SHP77 (cell line): Measurements from ENCODE around the gene ZNF444.
"Not testable (repeated sequence)": the region's sequence is repeated elsewhere in the genome, so short reads cannot be mapped to it uniquely, and the experiment has no call there.

Experiments
- DNase-seq, 2 experiments: peaks; one replicate each; lab custom pipeline; 2025; lab: John Stamatoyannopoulos, UW

The ZNF444 gene

DNA sequence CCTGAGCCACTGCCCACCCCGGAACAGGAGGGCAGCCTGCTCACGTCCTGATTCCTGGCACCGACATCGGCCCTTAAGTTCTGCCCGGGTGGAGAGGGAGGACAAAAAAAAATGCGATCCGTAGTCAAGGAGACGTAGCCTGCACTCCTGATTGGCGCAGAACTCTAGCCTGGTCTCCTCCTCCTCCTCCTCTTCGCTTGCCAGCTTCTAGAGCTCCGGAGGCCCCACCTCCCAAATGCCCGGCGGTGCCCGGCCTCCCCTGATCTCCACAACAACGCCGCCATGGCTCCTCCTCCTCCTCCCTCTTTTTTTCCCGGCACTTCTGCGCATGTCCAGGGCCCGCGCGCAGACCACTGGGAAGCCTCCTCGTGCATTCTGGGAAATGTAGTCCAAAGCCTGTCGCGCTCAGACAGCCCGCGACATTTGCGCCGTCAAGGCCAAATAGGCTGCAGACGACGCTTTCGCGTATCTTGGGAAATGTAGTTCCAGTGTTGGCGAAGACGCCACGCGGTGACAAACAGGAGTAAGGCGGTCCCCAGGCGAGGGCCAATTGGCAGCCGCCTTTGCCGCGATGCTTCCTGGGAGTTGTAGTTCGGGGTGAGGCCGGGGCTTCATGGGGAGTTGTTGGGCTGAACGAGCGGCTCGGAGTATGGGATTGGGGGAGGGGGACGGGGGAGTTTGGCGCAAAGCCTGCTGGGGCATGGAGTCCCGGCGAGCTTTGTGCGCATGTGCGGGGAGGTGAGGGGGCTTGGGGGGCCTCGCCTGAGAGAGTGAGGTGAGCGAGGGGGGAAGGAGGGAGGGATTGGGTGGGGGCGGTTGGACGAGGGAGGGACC is at the start of gene ZNF444:
TSS of gene ZNF444 (plus strand) at position 705 of the 834 bp plus-strand sequence. CDS start 5,625 bp downstream, outside the sequence.
- DNase-seq, result peak; percentile 99

DNA sequence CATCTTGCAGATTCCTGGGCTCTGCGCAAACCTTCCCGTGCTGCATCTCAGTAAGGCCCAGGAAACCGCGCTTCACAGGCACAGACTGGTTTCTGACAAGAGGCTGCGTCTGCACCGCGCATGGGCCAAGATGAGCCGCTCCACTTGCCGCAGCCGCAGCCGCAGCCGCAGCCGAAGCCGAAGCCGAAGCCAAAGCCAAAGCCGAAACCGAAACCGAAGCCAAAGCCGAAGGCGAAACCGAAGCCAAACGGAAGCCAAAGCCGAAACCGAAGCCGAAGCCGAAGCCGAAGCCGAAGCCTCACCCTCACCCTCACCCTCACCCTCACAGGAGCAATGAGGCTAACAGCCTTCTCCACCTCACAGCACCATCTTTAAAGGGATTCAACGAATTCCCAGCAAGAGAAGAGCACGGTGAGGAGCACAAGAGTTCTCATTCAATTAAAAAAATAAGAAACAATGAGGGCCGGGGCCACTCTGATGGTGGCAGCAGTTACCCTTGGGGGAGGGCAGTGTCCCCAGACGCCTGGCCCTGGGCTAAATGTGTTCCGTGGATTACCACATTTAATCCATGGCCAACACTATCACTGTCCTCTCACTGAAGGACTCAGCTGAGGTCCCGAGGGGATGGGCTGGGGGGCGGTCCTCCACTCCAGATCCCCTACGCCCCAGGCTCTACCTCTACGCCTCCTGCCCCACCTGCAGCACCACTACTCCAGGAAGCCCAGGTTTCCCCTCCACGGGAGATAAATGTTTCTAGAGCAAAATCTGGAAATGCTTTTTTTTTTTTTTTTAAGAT is 49.1 kb upstream of the ZNF444 start:
- DNase-seq, result no peak

DNA sequence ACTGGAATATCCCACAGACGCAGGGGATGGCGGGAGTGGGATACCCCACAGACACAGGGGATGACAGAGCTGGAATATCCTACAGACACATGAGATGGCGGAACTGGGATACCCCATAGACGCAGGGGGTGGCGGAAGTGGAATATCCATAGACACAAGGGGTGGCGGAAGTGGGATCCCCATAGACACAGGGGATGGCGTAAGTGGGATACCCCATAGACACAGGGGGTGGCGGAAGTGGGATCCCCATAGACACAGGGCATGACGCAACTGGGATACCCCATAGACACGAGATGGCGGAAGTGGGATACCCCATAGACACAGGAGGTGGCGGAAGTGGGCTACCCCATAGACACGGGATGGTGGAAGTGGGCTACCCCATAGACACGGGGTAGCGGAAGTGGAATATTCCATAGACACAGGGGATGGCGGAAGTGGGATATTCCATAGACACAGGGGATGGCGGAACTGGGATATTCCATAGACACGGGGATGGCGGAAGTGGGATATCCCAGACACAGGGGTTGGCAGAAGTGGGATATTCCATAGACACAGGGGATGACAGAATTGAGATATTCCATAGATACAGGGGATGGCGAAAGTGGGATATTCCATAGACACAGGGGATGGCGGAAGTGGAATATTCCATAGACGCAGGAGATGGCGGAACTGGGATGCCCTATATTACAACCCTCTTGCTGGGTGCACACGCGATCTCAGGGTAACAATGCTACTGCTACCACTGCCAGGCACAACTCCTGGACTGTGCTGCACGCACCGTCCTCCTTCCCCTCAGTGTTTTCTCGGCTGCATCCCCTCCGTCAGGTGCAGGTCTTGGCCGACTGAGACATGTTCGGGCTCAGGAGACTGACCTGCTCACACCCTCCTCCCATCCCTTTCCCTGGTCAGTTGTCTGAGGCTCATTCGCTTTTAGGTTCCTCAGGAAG is 48.1 kb upstream of the ZNF444 start:
- no peak for DNase-seq

DNA sequence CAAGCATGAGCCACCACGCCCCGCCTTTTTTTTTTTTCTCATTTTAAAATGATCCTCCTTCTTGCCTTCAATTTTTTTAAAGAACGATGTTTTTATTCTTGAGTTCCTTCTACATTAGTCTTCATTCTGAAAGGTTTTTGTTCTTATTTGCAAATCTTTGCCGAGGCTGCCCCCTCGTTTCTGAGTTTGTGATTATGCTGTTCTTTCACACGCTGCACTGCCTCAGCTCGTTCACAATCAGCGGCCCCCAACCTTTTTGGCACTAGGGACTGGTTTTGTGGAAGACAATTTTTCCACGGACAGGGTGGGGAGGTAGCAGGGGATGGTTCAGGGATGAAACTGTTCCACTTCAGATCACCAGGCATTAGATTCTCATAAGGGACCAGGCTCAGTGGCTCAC is 46.6 kb upstream of the ZNF444 start:
- no peak for DNase-seq

DNA sequence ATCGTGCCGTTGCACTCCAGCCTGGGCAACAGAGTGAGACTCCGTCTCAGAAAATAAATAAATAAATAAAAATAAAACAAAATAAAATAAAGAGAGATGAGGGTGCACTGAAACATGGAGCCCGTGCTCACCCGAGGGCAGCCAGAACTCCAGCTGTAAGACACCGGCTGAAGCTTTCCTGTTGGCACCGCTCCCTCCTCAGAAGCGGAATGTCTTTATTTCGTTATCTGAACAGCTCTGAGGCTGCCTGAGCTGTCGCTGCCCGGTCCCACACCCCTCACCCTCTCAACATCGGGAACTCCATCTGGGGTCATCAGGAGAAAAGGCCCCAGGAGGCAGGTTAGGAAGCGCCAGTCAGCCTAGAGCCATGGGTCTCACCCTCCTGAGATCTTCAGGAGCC is 44.4 kb upstream of the ZNF444 start:
- no peak for DNase-seq

DNA sequence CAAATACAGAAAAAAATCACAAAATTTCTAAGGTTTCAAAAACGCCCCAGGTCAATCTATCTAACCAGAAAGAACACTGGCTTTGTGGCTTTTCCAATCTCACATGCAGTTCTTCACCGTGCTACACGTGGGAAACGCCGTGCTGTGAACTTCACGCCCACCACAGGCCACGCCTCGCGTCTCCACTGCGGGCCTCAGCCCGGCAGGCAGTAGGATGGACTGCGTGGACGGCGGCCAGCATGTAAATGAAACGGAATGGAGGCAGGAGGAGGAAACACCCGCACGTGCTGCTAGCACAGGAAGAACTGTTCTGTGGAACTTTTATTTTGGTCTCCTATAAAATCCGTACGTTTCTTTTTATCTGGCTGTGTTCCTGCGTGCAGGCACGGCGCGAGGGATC is 43.8 kb upstream of the ZNF444 start:
- no peak for DNase-seq

DNA sequence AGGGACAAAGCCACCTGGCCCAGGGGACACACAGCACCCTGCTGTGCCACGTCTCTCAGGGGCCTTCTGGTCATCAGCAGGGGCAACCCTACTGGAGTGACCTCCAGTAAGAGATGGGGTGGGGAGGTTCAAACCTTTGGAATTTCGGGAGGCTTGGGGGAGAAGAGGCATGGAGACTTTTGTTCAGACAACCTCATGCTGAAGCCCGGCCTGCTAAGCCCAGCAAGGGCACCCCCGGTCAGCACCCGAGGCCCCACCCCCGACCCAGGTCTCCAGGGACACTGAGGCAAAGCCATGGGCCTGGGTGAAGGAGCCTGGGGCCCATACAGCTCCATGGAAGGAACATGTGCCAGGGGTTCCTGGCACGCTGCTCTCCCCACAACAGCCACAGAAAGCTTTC is 43.3 kb upstream of the ZNF444 start:
- no peak for DNase-seq

DNA sequence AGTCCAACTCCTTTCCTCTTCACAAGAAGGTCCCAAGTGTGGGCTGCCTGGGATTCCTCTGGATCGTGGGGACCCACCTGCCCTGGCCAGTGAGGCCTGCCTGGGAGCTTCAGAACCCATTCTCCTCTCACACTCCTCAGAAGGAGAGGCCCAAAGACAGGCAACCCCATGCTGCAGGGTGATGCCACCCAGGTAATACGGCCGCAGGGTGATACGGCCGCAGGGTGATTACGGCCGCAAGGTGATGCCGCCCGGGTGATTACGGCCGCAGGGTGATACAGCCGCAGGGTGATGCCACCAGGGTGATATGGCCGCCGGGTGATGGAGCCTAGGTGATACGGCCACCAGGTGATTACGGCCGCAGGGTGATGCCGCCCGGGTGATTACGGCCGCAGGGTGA is 42.9 kb upstream of the ZNF444 start:
- not testable (repeated sequence) for DNase-seq

DNA sequence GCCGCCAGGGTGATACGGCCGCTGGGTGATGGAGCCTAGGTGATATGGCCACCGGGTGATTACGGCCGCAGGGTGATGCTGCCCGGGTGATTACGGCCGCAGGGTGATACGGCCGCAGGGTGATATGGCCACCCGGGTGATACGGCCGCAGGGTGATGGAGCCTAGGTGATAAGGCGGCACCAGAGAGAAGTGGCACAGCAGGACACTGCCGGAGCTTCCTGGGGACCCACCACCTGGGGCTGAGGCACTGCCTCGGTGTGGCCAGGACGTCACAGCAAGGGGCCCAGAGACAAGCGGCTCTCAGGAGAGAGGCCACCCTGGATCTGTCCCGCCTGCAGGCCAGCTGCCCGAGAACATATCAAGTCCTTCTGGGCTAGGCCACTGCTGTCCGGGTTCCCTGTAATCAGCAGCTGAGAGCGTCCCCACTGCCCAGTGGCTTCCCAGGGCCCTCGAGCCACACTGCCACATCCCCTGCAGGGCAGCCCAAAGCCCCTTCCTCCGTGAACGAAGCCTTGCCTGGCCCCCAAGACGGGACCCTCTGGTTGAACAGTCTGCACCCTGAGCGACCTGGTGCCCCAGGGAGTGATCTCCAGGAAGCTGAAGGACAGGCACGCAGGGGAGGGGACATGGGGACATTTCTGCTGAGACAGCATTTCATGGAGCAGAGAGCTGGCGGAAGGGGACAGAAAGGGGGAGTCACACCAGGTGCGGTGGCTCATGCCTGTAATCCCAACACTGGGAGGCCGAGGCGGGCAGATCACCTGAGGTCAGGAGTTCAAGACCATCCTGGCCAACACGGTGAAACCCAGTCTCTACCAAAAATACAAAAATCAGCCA is 42.1 kb upstream of the ZNF444 start:
- DNase-seq, result no peak

DNA sequence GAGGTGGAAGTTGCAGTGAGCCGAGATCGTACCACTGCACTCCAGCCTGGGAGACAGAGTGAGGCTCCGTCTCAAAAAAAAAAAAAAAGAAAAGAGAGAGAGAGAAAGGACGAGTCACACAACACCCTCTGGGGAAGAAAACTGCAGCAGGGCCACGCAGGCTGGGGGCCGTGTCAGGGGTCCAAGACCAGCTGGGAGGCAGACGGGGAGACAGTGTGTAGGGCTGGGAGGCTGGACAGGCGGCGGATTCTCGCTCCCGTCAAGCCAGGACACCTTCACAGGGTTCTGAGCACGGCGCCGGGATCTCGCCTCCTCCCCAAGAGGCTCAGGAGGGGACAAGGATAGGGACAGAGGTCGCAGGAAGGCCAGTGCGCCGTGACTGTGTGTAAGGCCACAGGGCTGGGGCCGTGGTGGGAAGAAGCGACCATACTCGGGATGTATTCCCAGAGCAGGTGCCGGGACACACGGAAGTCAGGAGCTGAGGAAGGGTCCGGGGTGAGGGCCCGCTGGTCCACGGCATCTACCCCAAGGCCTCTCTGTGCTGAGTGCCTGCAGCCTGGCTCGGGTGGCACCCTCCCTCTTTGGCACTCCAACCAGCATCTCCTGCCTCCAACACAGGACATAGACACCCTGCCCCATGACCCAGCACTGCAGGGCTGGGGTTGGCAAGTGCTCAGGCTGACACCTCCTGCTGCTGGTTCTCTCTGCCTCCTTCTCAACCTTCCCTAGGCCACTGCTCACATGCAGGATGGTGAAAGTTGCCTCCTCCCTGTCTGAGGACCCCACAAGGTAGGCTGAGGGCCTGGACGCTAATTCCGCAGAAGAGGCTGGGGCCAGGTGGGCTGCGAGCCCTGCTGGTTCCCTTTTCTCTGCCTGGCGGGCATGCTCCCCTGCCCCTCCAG is 41.2 kb upstream of the ZNF444 start:
- no peak for DNase-seq

DNA sequence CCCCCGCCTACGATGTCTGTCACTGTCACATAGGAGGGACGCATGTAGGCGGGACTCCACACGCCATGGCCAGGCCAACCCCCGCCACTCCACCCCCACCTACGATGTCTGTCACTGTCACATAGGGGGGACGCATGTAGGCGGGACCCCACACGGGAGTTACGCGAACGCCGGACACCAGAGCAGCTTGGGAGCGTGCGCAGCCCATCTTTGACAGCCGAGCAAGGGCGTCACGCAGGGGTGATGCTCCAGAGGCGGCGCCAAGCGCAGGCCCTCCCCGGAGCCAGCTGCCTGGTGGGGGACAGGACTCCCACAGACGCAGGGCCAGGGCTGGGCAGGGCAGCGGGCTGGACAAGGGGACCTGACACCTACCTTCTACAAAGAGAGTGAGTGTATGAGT is 40.0 kb upstream of the ZNF444 start:
- DNase-seq, result no peak

DNA sequence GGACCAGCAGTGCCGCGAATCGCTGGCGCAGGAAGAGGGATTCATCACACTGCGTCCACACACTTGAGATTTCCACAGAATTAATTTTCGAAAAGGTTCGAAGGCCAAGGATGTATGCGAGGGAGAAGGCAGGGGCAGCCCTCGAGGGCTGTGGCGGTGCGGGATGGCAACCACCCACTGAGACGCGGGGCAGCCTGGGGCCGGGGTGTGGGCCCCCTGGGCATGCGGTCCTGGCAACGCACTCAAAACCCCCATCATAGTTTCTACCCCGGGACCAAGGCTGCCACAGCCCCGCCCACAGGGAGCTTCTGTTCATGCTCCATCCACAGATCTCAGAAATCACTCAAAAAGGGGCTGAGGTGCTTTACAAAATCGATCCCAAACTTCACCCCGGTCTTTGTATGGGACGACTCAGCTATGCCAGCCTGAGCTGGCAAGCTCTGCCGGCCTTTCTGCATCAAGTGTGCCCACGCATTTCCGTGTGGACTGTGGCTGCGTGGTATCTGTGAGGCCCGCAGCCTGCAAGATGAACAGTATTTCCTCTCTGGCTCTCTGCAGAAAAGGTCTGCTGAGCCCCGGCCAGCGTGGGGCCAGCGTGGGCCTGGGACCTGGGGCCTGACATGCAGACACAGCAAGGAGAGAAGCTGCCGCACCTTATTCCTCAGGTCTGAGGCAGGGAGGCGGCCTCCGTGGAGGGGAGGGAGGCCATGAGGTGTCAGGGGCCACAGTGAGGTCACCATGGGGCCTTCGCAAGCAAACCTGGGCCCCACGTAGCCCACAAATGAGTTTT is 39.1 kb upstream of the ZNF444 start:
- DNase-seq, result no peak

DNA sequence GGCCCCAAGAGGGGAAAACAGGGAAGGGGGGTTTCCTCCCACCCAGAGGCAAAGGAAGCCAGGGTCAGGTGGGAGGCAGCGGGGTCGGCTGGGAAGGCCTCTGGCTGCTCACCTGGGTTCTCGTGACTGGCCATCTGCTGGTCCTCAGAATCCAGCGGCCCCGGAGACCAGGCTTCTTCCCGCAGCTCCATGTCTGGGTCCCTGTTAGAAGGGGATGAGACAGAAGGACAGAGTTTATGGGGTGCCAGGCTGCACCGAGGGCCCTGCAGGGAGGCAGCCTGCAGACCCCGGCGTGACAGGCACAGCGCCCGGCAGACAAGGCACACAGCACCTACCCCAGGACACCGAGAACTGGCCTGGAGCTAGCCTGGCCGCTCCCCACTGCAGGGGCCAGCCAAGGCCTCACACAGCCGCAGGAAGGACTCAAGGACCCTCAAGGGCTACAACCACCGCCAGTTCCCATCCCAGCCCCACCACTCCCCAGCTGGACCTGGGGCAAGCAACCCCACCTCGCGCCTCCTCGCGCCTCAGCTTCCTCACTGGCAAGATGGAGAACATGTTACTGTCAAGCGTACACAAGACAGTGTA is 38.0 kb upstream of the ZNF444 start:
- DNase-seq, result no peak

DNA sequence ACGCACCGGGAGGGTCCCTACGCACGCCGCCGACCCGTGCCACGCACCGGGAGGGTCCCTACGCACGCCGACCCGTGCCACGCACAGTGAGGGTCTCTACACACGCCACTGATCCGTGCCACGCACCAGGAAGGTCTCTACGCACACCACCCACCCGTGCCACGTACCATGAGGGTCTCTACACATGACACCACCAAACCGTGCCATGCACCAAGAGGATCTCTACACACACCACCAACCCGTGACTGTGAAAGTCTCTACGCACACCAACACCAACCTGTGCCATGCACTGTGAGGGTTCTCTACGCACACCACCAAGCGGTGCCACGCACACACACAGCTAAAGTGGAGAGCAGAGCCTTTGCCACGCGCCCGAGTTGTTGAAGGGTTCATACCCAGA is 36.7 kb upstream of the ZNF444 start:
- DNase-seq, result no peak

DNA sequence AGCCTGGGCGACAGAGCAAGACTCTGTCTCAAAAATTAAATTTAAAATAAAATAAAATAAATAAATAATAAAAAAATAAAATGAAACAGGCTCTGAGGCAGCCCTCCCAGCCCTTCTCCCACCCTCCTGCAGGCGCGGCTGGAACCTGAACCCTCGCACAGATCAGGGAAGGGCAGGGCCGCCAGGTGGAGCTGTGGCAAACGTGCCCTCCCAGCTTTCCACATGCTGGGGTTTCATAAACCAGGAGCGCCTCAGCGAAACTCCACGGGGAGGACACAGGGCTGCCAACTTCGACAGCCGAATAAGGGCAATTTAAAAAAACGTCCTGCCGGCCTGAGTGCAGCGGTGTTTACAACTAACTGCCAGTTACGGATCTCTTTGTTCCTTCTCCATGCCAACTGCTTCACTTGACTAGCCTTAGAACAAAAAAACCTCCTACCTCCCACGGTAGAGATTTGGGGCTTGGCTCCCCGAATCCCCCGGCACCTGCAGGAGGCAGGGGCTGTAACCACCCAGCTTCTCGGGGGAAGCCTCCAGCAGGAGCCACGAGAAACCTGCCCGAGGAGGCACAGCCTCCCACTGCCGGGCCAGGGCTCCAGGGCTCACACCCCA is 35.9 kb upstream of the ZNF444 start:
- DNase-seq, result peak in 1 of 2 experiments; percentile 14

DNA sequence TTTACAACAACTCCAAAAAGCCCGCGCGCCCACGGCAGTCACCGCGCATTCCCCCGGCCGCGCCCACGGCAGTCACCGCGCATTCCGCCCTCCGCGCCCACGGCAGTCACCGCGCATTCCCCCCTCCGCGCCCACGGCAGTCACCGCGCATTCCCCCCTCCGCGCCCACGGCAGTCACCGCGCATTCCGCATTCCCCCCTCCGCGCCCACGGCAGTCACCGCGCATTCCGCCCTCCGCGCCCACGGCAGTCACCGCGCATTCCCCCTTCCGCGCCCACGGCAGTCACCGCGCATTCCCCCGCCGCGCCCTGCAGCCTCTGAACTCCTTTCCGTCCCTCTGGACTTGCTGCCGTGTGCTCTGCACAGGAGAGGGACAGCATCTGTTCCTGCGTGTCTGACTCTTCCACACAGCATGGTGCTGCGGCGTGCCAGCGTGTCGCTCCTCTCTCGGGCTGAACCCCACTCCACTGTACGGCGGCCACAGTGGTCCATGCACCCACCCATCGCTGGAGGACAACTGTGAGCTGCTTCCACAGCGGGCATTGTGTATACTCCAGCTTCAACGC is 35.2 kb upstream of the ZNF444 start:
- DNase-seq, result not testable (repeated sequence)

DNA sequence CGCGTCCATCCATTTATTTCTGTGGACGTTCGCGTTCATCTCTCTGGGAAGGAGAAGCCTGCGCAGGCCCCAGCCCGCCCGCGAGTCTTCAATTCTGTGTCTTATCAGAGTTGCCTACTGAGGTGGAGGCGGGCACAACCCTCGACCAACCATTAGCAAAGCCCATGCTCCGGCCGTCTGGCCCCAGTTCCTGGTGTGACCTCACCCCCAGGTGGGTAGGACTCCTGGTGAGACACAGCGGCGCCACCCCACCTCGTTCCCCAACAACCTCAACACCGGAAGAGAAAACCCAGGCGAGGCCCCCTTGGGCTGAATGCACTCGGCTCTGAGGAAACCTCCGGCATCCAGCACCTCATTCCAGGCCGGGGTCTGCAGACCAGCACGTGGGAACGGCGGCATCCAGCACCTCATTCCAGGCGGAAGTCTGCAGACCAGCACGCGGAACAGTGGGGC is 34.7 kb upstream of the ZNF444 start:
- DNase-seq, result no peak

DNA sequence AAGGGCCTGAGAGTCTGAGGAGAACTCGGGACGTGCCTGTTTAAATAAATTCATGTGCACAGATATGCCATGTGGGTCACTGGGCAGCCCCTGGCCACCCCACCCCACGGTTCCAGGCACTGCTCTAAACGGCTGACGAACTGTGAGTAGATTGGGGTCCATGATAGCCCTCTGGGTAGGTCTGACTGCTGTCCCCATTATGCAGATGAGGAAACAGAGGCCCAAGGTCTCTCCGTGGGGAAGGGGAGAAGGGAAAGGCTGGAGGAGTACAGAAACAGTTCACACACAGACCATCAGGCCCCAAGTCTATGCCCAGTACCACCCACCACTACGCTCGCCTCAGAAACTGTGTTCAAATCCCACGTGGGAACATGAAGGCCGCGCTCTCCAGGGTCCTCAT is 34.1 kb upstream of the ZNF444 start:
- DNase-seq, result no peak
